AG10803 (cell line): ENCODE measurements around the gene MROH2B.

Experiments
- DNase-seq: peaks from one replicate; pipeline ENCODE4 v3.0.0; 2010; ENCODE audit warnings: low read depth
- H3K4me3 ChIP-seq: 2 replicates; pipeline ENCODE4 v1.5.1; 2011; ENCODE audit warnings: mild to moderate bottlenecking, low read length, control low read depth
- CTCF ChIP-seq: conservative IDR thresholded peaks from 2 replicates; pipeline ENCODE4 v1.5.1; 2011; ENCODE audit warnings: mild to moderate bottlenecking, low read length, control low read depth, inconsistent platforms

Gene MROH2B

GRCh38 chr5:41071242-41071641 lies at the start of gene MROH2B:
TSS of gene MROH2B (minus strand) at chr5:41071342. CDS start at chr5:41070852, 490 bp downstream.
- no peak for TF ChIP-seq CTCF
- DNase-seq: no peak
- H3K4me3 ChIP-seq: no peak within 1 kb of the TSS

DNA sequence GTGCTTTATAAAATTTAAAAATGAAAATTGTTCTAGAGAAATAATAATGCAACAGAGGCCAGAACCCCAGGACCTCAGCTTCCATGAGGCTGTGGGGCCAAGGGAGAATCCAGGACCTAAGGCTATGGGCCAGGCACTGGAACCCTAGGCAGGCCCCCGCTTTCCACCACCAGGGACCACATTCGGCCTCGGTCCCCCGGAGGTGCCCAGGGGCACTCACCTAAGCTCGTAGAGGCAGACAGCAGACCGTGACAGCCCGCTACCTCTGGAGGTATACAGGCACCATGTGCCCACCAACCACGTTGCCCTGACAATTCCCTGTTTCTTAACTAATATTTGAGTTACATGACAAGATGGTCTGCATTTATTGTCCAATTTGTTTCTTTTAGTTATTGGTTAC lies 49.5 kb upstream of the MROH2B start:
- no peak for TF ChIP-seq CTCF
- H3K4me3 ChIP-seq: no peak overlapping the region
- DNase-seq: no peak

DNA sequence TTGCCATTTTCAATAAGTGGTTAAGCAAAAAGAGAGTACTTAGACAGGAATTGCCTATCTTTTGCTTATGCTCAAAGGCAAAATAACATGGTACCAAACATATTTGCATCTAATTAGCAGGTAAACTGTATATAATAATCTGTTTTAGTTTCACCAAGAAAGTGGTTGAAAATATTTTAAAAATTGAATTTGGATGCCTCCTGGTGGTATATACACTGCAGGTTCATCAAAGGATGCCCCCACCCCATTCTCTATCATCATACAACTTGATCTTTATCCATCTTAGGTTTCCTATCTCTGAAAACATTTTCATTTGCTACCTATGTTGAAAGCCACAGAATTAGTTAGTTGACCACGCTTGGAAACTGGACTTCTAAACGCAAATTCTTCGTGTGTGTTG lies 47.0 kb upstream of the MROH2B start:
- TF ChIP-seq CTCF: no peak
- no peak overlapping the region for H3K4me3 ChIP-seq
- DNase-seq: no peak

- no peak for TF ChIP-seq CTCF
- no peak overlapping the region for H3K4me3 ChIP-seq
- peak; percentile 84 for DNase-seq
Measured at GRCh38 chr5:41115281-41115680, 44.1 kb upstream of the MROH2B start.

DNA sequence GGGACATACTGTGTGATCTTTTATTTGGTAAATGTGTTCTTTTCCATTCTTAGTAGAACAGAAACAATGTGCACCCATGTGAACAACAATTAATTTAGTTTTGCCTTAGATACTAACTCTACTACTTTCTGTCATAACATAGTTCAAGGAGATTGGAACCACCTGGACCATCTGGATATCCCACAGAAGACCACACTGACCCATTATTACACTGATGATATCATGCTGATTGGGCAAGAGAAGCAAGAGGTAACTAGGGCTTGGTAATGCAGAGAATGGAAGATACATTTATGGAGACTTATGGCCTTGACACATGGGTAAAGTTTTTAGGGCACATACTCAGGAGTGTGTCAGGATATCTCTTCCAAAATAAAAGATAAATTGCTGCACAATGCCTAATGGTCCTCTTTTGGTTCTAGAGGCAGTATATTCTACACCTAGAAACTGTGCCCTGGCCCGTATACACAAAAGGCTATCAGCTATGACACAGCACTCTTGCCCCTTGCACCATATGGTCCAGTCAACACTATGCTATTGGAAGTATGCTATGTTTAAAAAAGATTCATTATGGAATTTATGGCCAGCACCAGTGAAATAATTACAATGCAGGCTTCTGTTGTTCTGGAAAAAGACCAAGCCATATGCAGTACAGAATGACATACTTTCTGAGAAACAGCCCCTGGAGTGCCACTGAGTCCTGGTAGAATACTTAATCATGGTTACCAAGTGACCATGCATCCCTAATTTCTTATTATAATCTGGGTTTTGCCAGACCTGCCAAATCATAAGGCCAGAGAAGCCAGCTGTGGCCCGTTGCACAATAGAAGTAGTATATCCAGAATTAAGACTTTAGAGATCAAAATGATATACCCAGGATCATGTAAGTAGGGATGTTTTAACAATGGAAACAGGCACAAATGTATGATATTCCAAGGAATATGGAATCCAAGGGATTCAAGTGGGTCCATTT lies 41.6 kb upstream of the MROH2B start:
- no peak overlapping the region for H3K4me3 ChIP-seq
- DNase-seq: peak; percentile 78
- no peak for TF ChIP-seq CTCF

- H3K4me3 ChIP-seq: no peak overlapping the region
- DNase-seq: no peak
- no peak for TF ChIP-seq CTCF
Measured at GRCh38 chr5:41109186-41109585, 38.0 kb upstream of the MROH2B start.

DNA sequence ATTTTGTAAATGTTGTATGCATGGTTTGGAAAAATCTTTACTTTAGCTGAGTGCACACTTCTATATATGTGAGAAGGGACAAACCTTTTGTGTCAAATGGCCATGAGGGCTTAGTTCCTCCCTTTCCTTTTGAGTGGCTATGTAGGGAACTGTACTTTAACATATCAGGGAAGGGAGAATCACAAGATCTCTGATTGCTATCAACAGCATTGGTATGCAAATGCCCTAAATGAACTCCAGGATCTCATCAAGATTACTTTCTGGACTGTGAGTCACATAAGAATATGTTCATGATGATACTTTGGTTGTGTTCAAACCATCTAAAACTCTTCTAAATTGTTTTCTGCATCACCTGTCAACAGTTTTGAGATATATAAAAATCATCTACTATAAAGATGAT lies 31.2 kb upstream of the MROH2B start:
- no peak for DNase-seq
- no peak overlapping the region for H3K4me3 ChIP-seq
- no peak for TF ChIP-seq CTCF
